GM12878 (cell line): Measurements from ENCODE around the gene BCAR3. TPM values are rescaled to one million over a fixed set of nuclear protein-coding genes. Genes with fewer than 3 reads are reported as not detected.

Source experiments
- ATAC-seq: fragments of 200-7000 bp; cut with Tn5 transposase; 3 replicates; pipeline ENCODE4 v1.9.1; 2020; ENCODE audit warnings: mild to moderate bottlenecking, moderate library complexity
- BruUV-seq: library from RNA; stranded (reverse); fragments of 400-500 nt; replicated peaks from 2 replicates; lab custom pipeline; 2021; lab: Mats Ljungman, UMichigan
- CTCF ChIA-PET: fragments of 300-600 bp; sonication (Branson Sonifier 250); formaldehyde crosslinking; extraction: SDS; loops from one replicate; lab custom pipeline; 2021; ENCODE audit warnings: inconsistent platforms; lab: Yijun Ruan, JAX
- POLR2A ChIA-PET: fragments of 350-600 bp; formaldehyde crosslinking; extraction: SDS; loops from one replicate; lab custom pipeline; 2021; ENCODE audit warnings: inconsistent platforms; lab: Charles Lee
- RAD21 ChIA-PET: fragments of 300-600 bp; sonication (Branson Sonifier 250); formaldehyde crosslinking; loops from one replicate; lab custom pipeline; 2023; ENCODE audit warnings: antibody characterized with exemption; ENCODE audit not compliant: unreplicated experiment; lab: Charles Lee
- SMC1A ChIA-PET: fragments of 300-600 bp; sonication (Branson Sonifier 250); formaldehyde crosslinking; loops from one replicate; lab custom pipeline; 2023; ENCODE audit not compliant: unreplicated experiment, uncharacterized antibody; lab: Charles Lee
- DNase-seq: peaks from one replicate; pipeline ENCODE4 v3.0.0-alpha.2; 2011; ENCODE audit warnings: low read depth, low spot score
- FAIRE-seq: peaks from 3 replicates; lab custom pipeline; 2011; peaks lifted over from hg19 to GRCh38; lab: Jason Lieb, UNC
- H2AFZ ChIP-seq: 2 replicates; pipeline ENCODE4 v1.6.0; 2011; ENCODE audit warnings: low read depth, low read length, control low read depth; ENCODE audit not compliant: control insufficient read depth
- H3K27ac ChIP-seq: 2 replicates; pipeline ENCODE4 v1.5.1; 2011; ENCODE audit warnings: control low read depth; ENCODE audit not compliant: control insufficient read depth, insufficient read depth
- H3K27me3 ChIP-seq, 2 experiments: replicated peaks in 1 of 2; 2 replicates each; pipeline versions ENCODE4 v1.6.0 to v1.6.1; 2011; ENCODE audit warnings: low read length in 1 of 2; ENCODE audit not compliant: control insufficient read depth in 2 of 2, insufficient read depth in 2 of 2
- H3K36me3 ChIP-seq, 2 experiments: 2 replicates each; pipeline ENCODE4 v1.5.1; 2011; ENCODE audit warnings: low read length in 1 of 2; ENCODE audit not compliant: control insufficient read depth in 2 of 2, insufficient read depth in 2 of 2
- H3K4me1 ChIP-seq: 2 replicates; pipeline ENCODE4 v1.6.1; 2011; ENCODE audit warnings: mild to moderate bottlenecking, low read length, moderate library complexity, mixed read lengths; ENCODE audit not compliant: control insufficient read depth, insufficient read depth
- H3K4me2 ChIP-seq: 2 replicates; pipeline ENCODE4 v1.6.0; 2011; ENCODE audit warnings: control low read depth; ENCODE audit not compliant: control insufficient read depth, insufficient read depth
- H3K4me3 ChIP-seq: fragments of 200-600 bp; sonication (generic); 2 replicates; pipeline ENCODE4 v1.5.1; 2016
- H3K79me2 ChIP-seq: 2 replicates; pipeline ENCODE4 v1.6.0; 2011; ENCODE audit warnings: low read length; ENCODE audit not compliant: control insufficient read depth, insufficient read depth
- H3K9ac ChIP-seq: 2 replicates; pipeline ENCODE4 v1.8.0; 2011; ENCODE audit warnings: low read length, control low read depth, mixed read lengths; ENCODE audit not compliant: control insufficient read depth, insufficient read depth
- H3K9me3 ChIP-seq: replicated peaks from 3 replicates; pipeline ENCODE4 v1.5.1; 2011; ENCODE audit warnings: mild to moderate bottlenecking, low read length; ENCODE audit not compliant: control insufficient read depth, insufficient read depth
- H4K20me1 ChIP-seq: 2 replicates; pipeline ENCODE4 v1.6.0; 2011; ENCODE audit not compliant: control insufficient read depth, insufficient read depth
- CHD2 ChIP-seq: IDR thresholded peaks from 2 replicates; pipeline ENCODE4 v1.6.1; 2011; ENCODE audit warnings: low read depth, low read length, improper control_type of control experiment, borderline replicate concordance
- E4F1 ChIP-seq: fragments of 450-650 bp; IDR thresholded peaks from 2 replicates; pipeline ENCODE4 v1.6.1; 2018; ENCODE audit warnings: borderline replicate concordance, mild to moderate bottlenecking; ENCODE audit not compliant: partially characterized antibody
- NKRF ChIP-seq: fragments of 450-650 bp; conservative IDR thresholded peaks from 2 replicates; pipeline ENCODE4 v1.6.1; 2017; ENCODE audit warnings: mild to moderate bottlenecking, moderate library complexity
- RAD51 ChIP-seq: fragments of 450-650 bp; IDR thresholded peaks from 2 replicates; pipeline ENCODE4 v1.6.1; 2016; ENCODE audit warnings: moderate library complexity, mild to moderate bottlenecking, inconsistent platforms
- SMARCA5 ChIP-seq: fragments of 450-650 bp; IDR thresholded peaks from 2 replicates; pipeline ENCODE4 v1.6.1; 2017; ENCODE audit warnings: mild to moderate bottlenecking
- SMC3 ChIP-seq: IDR thresholded peaks from 2 replicates; pipeline ENCODE4 v1.6.1; 2011; ENCODE audit warnings: low read length, improper control_type of control experiment, borderline replicate concordance
- SPI1 ChIP-seq: IDR thresholded peaks from 2 replicates; pipeline ENCODE4 v1.6.1; 2011; ENCODE audit warnings: low read depth, mild to moderate bottlenecking, low read length, moderate library complexity, borderline replicate concordance; ENCODE audit not compliant: insufficient read depth
- TCF3 ChIP-seq: IDR thresholded peaks from 2 replicates; pipeline ENCODE4 v1.6.1; 2012; ENCODE audit warnings: low read depth, mild to moderate bottlenecking, low read length, borderline replicate concordance; ENCODE audit not compliant: insufficient read depth
- USF2 ChIP-seq: IDR thresholded peaks from 2 replicates; pipeline ENCODE4 v1.6.1; 2011; ENCODE audit warnings: low read depth, low read length, improper control_type of control experiment, borderline replicate concordance
- ZBED1 ChIP-seq: IDR thresholded peaks from 2 replicates; pipeline ENCODE4 v1.6.1; 2016; ENCODE audit warnings: borderline replicate concordance
- ZBTB33 ChIP-seq: fragments of 450-650 bp; IDR thresholded peaks from 2 replicates; pipeline ENCODE4 v1.6.1; 2017; ENCODE audit warnings: mild to moderate bottlenecking
- WGBS: methylation state at CpG from one replicate; pipeline ENCODE4 v1.1.6; 2016; ENCODE audit warnings: low lambda C conversion rate; ENCODE audit not compliant: insufficient replicate concordance, insufficient coverage; ENCODE audit errors: missing lambda C conversion rate; 5-methylcytosine and 5-hydroxymethylcytosine counted together
- in situ Hi-C: fragments of 300-500 bp; cut with MboI; formaldehyde crosslinking; loops from 9 replicates; pipeline ENCODE4 v1.14.3; 2018; ENCODE audit warnings: mixed read lengths
- intact Hi-C: fragments of 100-400 bp; cut with micrococcal nuclease; formaldehyde crosslinking; loops from one replicate; pipeline ENCODE4 v1.14.2; 2022; ENCODE audit not compliant: unreplicated experiment
- polyA plus RNA-seq, 11 experiments: library from polyadenylated mRNA; depleted of rRNA in 4 of 11; unstranded in 6 of 11; stranded (reverse) in 5 of 11; fragments of >200 nt; fragmentation: Nextera tagmentation in 4 of 11; fragmentation: Illumina TruSeq in 1 of 11; extraction: Ambion mirVana in 4 of 11; extraction: Trizol in 1 of 11; gene quantifications; 1 replicate in 1 of 11; 2 replicates in 10 of 11; pipeline versions ENCODE4 v1.2.1 to v1.2.3, GENCODE V29; 2011 to 2016; ENCODE audit warnings: inconsistent platforms in 2 of 11, missing spikeins in 2 of 11, low read depth in 1 of 11
- total RNA-seq, 4 experiments: library from RNA; depleted of rRNA in 3 of 4; stranded (reverse); fragments of >200 nt in 3 of 4; fragmentation: Illumina TruSeq in 1 of 4; extraction: Trizol in 1 of 4; gene quantifications; 2 replicates each; pipeline versions ENCODE4 v1.2.1 to v1.2.3, GENCODE V29; 2013 to 2021

The BCAR3 gene
- total and polyA plus RNA-seq, 10 of the 15 experiments (the other 5 are each of a cell fraction or from before 2014, with no cell fraction given), result 1.3 to 6.6 (median 1.8) TPM

GRCh38 chr1:93598861-93599439 is 82.7 kb downstream of the BCAR3 start:
- ChIA-PET CTCF (interaction anchor here (1.9 to 2.2 kb wide), 3 partner anchors 19 to 215 kb away, joined by 5 to 7 read pairs (median 6); no protein-coding TSS in a partner anchor), POLR2A (no interaction called here), RAD21 (no interaction called here), SMC1A (no interaction called here)
- intact Hi-C loops (no loop called here), in situ Hi-C loops (no loop called here)
- no peaks in the 10 kb centered on the region for H3K9me3 ChIP-seq
- H3K4me2 ChIP-seq, result no peak overlapping the region
- BruUV-seq, result no TSS peak
- DNase-seq (no peak), FAIRE-seq (no peak), ATAC-seq (no peak)
- no peak overlapping the region for H3K9ac ChIP-seq
- H3K27me3 ChIP-seq, result peaks cover 0 to 2% of the 10 kb centered on the region in 2 experiments; a peak in 2 of 4 replicates
- no peaks in the 10 kb centered on the region for H3K79me2 ChIP-seq
- H4K20me1 ChIP-seq, result peaks cover 8% of the 10 kb centered on the region
- WGBS, result 74% methylated on average over 7 of the region's 7 CpGs
- no peak overlapping the region for H2AFZ ChIP-seq
- H3K36me3 ChIP-seq, result no peaks in the 10 kb centered on the region
- no peaks in the 10 kb centered on the region for H3K4me1 ChIP-seq
- H3K27ac ChIP-seq, result no peak overlapping the region
- TF ChIP-seq E4F1 (no peak), TCF3 (no peak), CHD2 (no peak), USF2 (no peak), SPI1 (no peak), ZBTB33 (no peak), NKRF (no peak), SMARCA5 (no peak), ZBED1 (no peak), RAD51 (no peak), SMC3 (no peak)
- no peak overlapping the region for H3K4me3 ChIP-seq
